GM23338 (cell line): ENCODE results near the gene UBE2D3. TPM values are rescaled to one million over a fixed set of nuclear protein-coding genes. Genes with fewer than 3 reads are reported as not detected.

Experiments used
- ATAC-seq: fragments of 200-7000 bp; cut with Tn5 transposase; 3 replicates; pipeline ENCODE4 v1.9.1; 2020
- DNase-seq: peaks from one replicate; pipeline ENCODE4 v3.0.0-alpha.2; 2015; ENCODE audit warnings: low spot score
- H2AFZ ChIP-seq: fragments of 200-600 bp; sonication (generic); 2 replicates; pipeline ENCODE4 v1.8.0; 2016; ENCODE audit warnings: antibody characterized with exemption, mild to moderate bottlenecking, moderate library complexity
- H3F3A ChIP-seq: fragments of 200-600 bp; sonication (generic); replicated peaks from 2 replicates; pipeline ENCODE4 v1.8.0; 2017; ENCODE audit warnings: antibody characterized with exemption, mixed run types, low read depth
- H3K27ac ChIP-seq: fragments of 200-600 bp; sonication (generic); 2 replicates; pipeline ENCODE4 v1.6.1; 2016; ENCODE audit warnings: low read depth
- H3K27me3 ChIP-seq: fragments of 200-600 bp; sonication (generic); 2 replicates; pipeline ENCODE4 v1.8.0; 2016; ENCODE audit warnings: mild to moderate bottlenecking, mixed run types, moderate library complexity; ENCODE audit not compliant: insufficient read depth
- H3K36me3 ChIP-seq: fragments of 200-600 bp; sonication (generic); 2 replicates; pipeline ENCODE4 v1.8.0; 2016; ENCODE audit warnings: mild to moderate bottlenecking; ENCODE audit not compliant: insufficient read depth
- H3K4me1 ChIP-seq: fragments of 200-600 bp; sonication (generic); 2 replicates; pipeline ENCODE4 v1.8.0; 2016; ENCODE audit warnings: mild to moderate bottlenecking, moderate library complexity; ENCODE audit not compliant: insufficient read depth
- H3K4me2 ChIP-seq: fragments of 200-600 bp; sonication (generic); 2 replicates; pipeline ENCODE4 v1.7.1; 2017; ENCODE audit warnings: mixed run types
- H3K4me3 ChIP-seq: fragments of 200-600 bp; sonication (generic); 2 replicates; pipeline ENCODE4 v1.6.1; 2016; ENCODE audit warnings: mixed run types
- H3K79me2 ChIP-seq: fragments of 200-600 bp; sonication (generic); replicated peaks from 2 replicates; pipeline ENCODE4 v1.8.0; 2017; ENCODE audit warnings: mild to moderate bottlenecking; ENCODE audit not compliant: insufficient read depth
- H3K9me2 ChIP-seq: fragments of 200-600 bp; sonication (generic); 2 replicates; pipeline ENCODE4 v1.8.0; 2017; ENCODE audit not compliant: insufficient read depth
- H4K20me1 ChIP-seq: fragments of 200-600 bp; sonication (generic); replicated peaks from 2 replicates; pipeline ENCODE4 v1.8.0; 2017; ENCODE audit warnings: mild to moderate bottlenecking; ENCODE audit not compliant: insufficient read depth
- H3K27ac Mint-ChIP-seq: 2 replicates; pipeline ENCODE4 v1.8.0; 2020; ENCODE audit warnings: inconsistent platforms, mild to moderate bottlenecking, moderate library complexity, mixed read lengths
- H3K27me3 Mint-ChIP-seq: 3 replicates; pipeline ENCODE4 v1.8.0; 2022; ENCODE audit warnings: low read depth, mild to moderate bottlenecking, moderate library complexity, mixed read lengths, inconsistent platforms; ENCODE audit not compliant: insufficient read depth, poor library complexity
- H3K36me3 Mint-ChIP-seq: 3 replicates; pipeline ENCODE4 v1.8.0; 2021; ENCODE audit warnings: low read depth, mild to moderate bottlenecking, inconsistent platforms, moderate library complexity, mixed read lengths
- H3K4me1 Mint-ChIP-seq: 3 replicates; pipeline ENCODE4 v1.8.0; 2020; ENCODE audit warnings: mild to moderate bottlenecking, inconsistent platforms, mixed read lengths
- H3K4me3 Mint-ChIP-seq: 3 replicates; pipeline ENCODE4 v1.8.0; 2021; ENCODE audit warnings: moderate library complexity, mild to moderate bottlenecking, inconsistent platforms, mixed read lengths
- H3K9me3 Mint-ChIP-seq: 3 replicates; pipeline ENCODE4 v1.8.0; 2020; ENCODE audit warnings: moderate library complexity, mild to moderate bottlenecking, inconsistent platforms, mixed read lengths
- CREB1 ChIP-seq: fragments of 250-450 bp; sonication (Bioruptor Pico); IDR thresholded peaks from 2 replicates; pipeline ENCODE4 v1.5.0; 2020; ENCODE audit warnings: low read depth, mild to moderate bottlenecking, moderate library complexity
- EZH2 ChIP-seq: fragments of 200-600 bp; sonication (generic); IDR thresholded peaks from one replicate; pipeline ENCODE4 v1.8.0; 2017; ENCODE audit warnings: antibody characterized with exemption, mild to moderate bottlenecking, low read depth; ENCODE audit not compliant: unreplicated experiment
- EZH2phosphoT487 ChIP-seq: fragments of 200-600 bp; sonication (generic); IDR thresholded peaks from one replicate; pipeline ENCODE4 v1.8.1; 2018; ENCODE audit warnings: antibody characterized with exemption; ENCODE audit not compliant: unreplicated experiment
- JUNB ChIP-seq: IDR thresholded peaks from one replicate; pipeline ENCODE4 v1.6.1; 2016; ENCODE audit warnings: antibody characterized with exemption; ENCODE audit not compliant: unreplicated experiment
- NANOG ChIP-seq: IDR thresholded peaks from 2 replicates; pipeline ENCODE4 v1.6.1; 2016; ENCODE audit warnings: antibody characterized with exemption, borderline replicate concordance
- STAT1 ChIP-seq: IDR thresholded peaks from one replicate; pipeline ENCODE4 v1.6.1; 2016; ENCODE audit warnings: antibody characterized with exemption; ENCODE audit not compliant: unreplicated experiment
- ZNF114 ChIP-seq: fragments of 250-450 bp; sonication (Bioruptor Pico); IDR thresholded peaks from 2 replicates; pipeline ENCODE4 v1.5.0; 2020; ENCODE audit warnings: mild to moderate bottlenecking, moderate library complexity
- ZNF331 ChIP-seq: fragments of 250-450 bp; sonication (Bioruptor Pico); IDR thresholded peaks from 2 replicates; pipeline ENCODE4 v1.5.0; 2020; ENCODE audit warnings: low read depth, mild to moderate bottlenecking, moderate library complexity
- polyA plus RNA-seq: library from polyadenylated mRNA; unstranded; fragments of >200 nt; fragmentation: Nextera tagmentation; extraction: Ambion mirVana; gene quantifications from 2 replicates; pipeline ENCODE4 v1.2.1, GENCODE V29; 2016
- total RNA-seq: library from RNA; depleted of rRNA; stranded (reverse); fragments of >200 nt; shearing (Covaris generic); gene quantifications from 2 replicates; pipeline ENCODE4 v1.2.3, GENCODE V29; 2014
- TF ChIP-seq, protein P1 (sequence below), 2 experiments: fragments of 200-600 bp in 1 of 2; sonication (generic) in 1 of 2; conservative IDR thresholded peaks; 2 replicates each; pipeline versions ENCODE4 v1.5.1 to v1.6.1; 2016 to 2017; ENCODE audit warnings: antibody characterized with exemption in 2 of 2, low read depth in 2 of 2, mild to moderate bottlenecking in 2 of 2, moderate library complexity in 1 of 2
- TF ChIP-seq, protein P2 (sequence below): IDR thresholded peaks from 2 replicates; pipeline ENCODE4 v1.6.1; 2016; ENCODE audit warnings: antibody characterized with exemption
- TF ChIP-seq, protein P3 (sequence below): fragments of 250-450 bp; sonication (Bioruptor Pico); IDR thresholded peaks from 2 replicates; pipeline ENCODE4 v1.5.0; 2020; ENCODE audit warnings: mild to moderate bottlenecking, moderate library complexity

Gene UBE2D3
- total and polyA plus RNA-seq, 2 experiments from 2014 or later = 250 to 498 TPM

DNA sequence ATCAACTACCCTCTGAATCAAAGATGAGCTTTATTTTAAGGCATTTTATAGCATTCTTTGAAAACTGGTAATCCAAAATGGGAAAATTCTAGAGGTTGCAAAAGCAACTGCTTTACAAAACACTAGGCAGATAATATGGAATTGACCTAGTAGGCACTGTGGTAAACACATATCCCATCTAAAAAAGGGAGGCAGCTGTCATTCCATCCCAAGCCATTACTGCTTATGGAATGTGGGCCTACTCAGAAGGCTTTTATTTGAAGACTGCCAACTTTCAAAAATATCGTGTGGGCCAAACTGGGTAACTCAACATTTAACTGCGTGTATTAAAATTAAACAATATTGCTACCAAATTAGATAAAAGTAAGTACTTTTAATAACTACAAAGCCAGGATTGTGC, 19.3 kb downstream of the UBE2D3 start (continued):
- TF ChIP-seq, protein P1, sequence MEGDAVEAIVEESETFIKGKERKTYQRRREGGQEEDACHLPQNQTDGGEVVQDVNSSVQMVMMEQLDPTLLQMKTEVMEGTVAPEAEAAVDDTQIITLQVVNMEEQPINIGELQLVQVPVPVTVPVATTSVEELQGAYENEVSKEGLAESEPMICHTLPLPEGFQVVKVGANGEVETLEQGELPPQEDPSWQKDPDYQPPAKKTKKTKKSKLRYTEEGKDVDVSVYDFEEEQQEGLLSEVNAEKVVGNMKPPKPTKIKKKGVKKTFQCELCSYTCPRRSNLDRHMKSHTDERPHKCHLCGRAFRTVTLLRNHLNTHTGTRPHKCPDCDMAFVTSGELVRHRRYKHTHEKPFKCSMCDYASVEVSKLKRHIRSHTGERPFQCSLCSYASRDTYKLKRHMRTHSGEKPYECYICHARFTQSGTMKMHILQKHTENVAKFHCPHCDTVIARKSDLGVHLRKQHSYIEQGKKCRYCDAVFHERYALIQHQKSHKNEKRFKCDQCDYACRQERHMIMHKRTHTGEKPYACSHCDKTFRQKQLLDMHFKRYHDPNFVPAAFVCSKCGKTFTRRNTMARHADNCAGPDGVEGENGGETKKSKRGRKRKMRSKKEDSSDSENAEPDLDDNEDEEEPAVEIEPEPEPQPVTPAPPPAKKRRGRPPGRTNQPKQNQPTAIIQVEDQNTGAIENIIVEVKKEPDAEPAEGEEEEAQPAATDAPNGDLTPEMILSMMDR (conservative IDR thresholded peaks at IDR 0.05; ENCODE audit: low read depth in 2 of 2) = no peak
- TF ChIP-seq EZH2phosphoT487 = no peak
- no peak for TF ChIP-seq NANOG
- TF ChIP-seq, protein P2, sequence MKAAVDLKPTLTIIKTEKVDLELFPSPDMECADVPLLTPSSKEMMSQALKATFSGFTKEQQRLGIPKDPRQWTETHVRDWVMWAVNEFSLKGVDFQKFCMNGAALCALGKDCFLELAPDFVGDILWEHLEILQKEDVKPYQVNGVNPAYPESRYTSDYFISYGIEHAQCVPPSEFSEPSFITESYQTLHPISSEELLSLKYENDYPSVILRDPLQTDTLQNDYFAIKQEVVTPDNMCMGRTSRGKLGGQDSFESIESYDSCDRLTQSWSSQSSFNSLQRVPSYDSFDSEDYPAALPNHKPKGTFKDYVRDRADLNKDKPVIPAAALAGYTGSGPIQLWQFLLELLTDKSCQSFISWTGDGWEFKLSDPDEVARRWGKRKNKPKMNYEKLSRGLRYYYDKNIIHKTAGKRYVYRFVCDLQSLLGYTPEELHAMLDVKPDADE = no peak
- TF ChIP-seq STAT1 = no peak

DNA sequence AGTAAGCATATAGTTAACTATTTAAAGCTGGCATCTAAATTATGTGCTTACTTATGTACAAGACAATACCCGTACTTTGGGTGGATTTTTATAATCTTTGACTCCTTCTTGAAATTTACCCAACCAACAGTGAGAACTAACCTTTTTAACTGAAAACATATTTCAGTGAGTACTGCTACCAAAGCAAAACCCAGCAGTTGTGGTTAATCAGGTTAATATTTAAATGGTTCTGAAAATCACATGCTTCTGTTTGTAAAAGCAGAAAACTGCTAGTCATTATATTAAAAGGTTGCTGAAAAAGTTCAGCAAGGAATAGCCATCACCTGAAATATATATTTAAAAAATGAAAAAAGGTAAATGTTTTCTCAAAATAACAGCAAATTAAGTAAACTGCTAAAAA, 20.0 kb downstream of the UBE2D3 start:
- H3K9me3 Mint-ChIP-seq = no peaks in the 10 kb centered on the region
- H3K36me3 Mint-ChIP-seq = peaks cover 69% of the 10 kb centered on the region
- Histone ChIP-seq H3K27ac (peak overlapping the region; percentile 14; the same call in 1 of the 2 replicates), H3K4me1 (no peaks in the 10 kb centered on the region), H3K9me2 (no peaks in the 10 kb centered on the region), H3K4me2 (no peak overlapping the region), H4K20me1 (peaks cover 53% of the 10 kb centered on the region), H3K36me3 (peaks cover 28% of the 10 kb centered on the region), H3K27me3 (no peaks in the 10 kb centered on the region), H2AFZ (no peak overlapping the region), H3K4me3 (no peak overlapping the region), H3K79me2 (peaks cover 96% of the 10 kb centered on the region), H3F3A (no peaks in the 10 kb centered on the region)
- TF ChIP-seq, protein P3, sequence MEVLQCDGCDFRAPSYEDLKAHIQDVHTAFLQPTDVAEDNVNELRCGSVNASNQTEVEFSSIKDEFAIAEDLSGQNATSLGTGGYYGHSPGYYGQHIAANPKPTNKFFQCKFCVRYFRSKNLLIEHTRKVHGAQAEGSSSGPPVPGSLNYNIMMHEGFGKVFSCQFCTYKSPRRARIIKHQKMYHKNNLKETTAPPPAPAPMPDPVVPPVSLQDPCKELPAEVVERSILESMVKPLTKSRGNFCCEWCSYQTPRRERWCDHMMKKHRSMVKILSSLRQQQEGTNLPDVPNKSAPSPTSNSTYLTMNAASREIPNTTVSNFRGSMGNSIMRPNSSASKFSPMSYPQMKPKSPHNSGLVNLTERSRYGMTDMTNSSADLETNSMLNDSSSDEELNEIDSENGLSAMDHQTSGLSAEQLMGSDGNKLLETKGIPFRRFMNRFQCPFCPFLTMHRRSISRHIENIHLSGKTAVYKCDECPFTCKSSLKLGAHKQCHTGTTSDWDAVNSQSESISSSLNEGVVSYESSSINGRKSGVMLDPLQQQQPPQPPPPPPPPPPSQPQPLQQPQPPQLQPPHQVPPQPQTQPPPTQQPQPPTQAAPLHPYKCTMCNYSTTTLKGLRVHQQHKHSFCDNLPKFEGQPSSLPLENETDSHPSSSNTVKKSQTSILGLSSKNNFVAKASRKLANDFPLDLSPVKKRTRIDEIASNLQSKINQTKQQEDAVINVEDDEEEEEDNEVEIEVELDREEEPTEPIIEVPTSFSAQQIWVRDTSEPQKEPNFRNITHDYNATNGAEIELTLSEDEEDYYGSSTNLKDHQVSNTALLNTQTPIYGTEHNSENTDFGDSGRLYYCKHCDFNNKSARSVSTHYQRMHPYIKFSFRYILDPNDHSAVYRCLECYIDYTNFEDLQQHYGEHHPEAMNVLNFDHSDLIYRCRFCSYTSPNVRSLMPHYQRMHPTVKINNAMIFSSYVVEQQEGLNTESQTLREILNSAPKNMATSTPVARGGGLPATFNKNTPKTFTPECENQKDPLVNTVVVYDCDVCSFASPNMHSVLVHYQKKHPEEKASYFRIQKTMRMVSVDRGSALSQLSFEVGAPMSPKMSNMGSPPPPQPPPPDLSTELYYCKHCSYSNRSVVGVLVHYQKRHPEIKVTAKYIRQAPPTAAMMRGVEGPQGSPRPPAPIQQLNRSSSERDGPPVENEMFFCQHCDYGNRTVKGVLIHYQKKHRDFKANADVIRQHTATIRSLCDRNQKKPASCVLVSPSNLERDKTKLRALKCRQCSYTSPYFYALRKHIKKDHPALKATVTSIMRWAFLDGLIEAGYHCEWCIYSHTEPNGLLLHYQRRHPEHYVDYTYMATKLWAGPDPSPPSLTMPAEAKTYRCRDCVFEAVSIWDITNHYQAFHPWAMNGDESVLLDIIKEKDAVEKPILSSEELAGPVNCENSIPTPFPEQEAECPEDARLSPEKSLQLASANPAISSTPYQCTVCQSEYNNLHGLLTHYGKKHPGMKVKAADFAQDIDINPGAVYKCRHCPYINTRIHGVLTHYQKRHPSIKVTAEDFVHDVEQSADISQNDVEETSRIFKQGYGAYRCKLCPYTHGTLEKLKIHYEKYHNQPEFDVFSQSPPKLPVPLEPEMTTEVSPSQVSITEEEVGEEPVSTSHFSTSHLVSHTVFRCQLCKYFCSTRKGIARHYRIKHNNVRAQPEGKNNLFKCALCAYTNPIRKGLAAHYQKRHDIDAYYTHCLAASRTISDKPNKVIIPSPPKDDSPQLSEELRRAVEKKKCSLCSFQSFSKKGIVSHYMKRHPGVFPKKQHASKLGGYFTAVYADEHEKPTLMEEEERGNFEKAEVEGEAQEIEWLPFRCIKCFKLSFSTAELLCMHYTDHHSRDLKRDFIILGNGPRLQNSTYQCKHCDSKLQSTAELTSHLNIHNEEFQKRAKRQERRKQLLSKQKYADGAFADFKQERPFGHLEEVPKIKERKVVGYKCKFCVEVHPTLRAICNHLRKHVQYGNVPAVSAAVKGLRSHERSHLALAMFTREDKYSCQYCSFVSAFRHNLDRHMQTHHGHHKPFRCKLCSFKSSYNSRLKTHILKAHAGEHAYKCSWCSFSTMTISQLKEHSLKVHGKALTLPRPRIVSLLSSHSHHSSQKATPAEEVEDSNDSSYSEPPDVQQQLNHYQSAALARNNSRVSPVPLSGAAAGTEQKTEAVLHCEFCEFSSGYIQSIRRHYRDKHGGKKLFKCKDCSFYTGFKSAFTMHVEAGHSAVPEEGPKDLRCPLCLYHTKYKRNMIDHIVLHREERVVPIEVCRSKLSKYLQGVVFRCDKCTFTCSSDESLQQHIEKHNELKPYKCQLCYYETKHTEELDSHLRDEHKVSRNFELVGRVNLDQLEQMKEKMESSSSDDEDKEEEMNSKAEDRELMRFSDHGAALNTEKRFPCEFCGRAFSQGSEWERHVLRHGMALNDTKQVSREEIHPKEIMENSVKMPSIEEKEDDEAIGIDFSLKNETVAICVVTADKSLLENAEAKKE (CRISPR knock-in tag) = no peak
- TF ChIP-seq ZNF331 (CRISPR knock-in tag) (no peak), ZNF114 (CRISPR knock-in tag) (no peak), NANOG (no peak), JUNB (no peak), CREB1 (CRISPR knock-in tag) (no peak), EZH2phosphoT487 (no peak), EZH2 (no peak)
- TF ChIP-seq, protein P2 = no peak
- H3K4me1 Mint-ChIP-seq = peaks cover 14% of the 10 kb centered on the region
- ATAC-seq = no peak
- H3K27ac Mint-ChIP-seq = no peak overlapping the region
- no peak overlapping the region for H3K4me3 Mint-ChIP-seq
- no peak for DNase-seq
- H3K27me3 Mint-ChIP-seq = peaks cover 7% of the 10 kb centered on the region
